Prostate gland (tissue), 2 donors: ENCODE measurements around the gene TRAPPC2. TPM values are rescaled to one million over a fixed set of nuclear protein-coding genes. Genes with fewer than 3 reads are reported as not detected.

ENCODE experiments used
- DNase-seq: peaks from one replicate; pipeline ENCODE4 v3.0.0-alpha.2; 2019; ENCODE audit warnings: low spot score
- H3K27ac ChIP-seq, 2 donors: fragments of 200-600 bp; sonication (generic); 2 replicates each; pipeline ENCODE4 v1.5.1; 2017 to 2019
- H3K27me3 ChIP-seq: fragments of 200-600 bp; sonication (generic); replicated peaks from 2 replicates; pipeline ENCODE4 v1.5.1; 2019; ENCODE audit not compliant: insufficient read depth
- H3K36me3 ChIP-seq, 2 donors: fragments of 200-600 bp; sonication (generic); 1 replicate in 1 of 2; 2 replicates in 1 of 2; pipeline versions ENCODE4 v1.5.1 to v1.8.1; 2017 to 2019
- H3K4me1 ChIP-seq: fragments of 200-600 bp; sonication (generic); replicated peaks from 2 replicates; pipeline ENCODE4 v1.5.1; 2019
- H3K4me3 ChIP-seq, 2 donors: fragments of 200-600 bp; sonication (generic); 2 replicates each; pipeline ENCODE4 v1.5.1; 2017 to 2019
- H3K9me3 ChIP-seq: fragments of 200-600 bp; sonication (generic); 2 replicates; pipeline ENCODE4 v1.5.1; 2017
- CTCF ChIP-seq, 4 experiments: fragments of 200-600 bp in 2 of 4; fragments of 450-650 bp in 2 of 4; sonication (generic) in 2 of 4; IDR thresholded peaks; 1 replicate in 3 of 4; 2 replicates in 1 of 4; pipeline ENCODE4 v1.5.1; 2016 to 2019; ENCODE audit warnings: antibody characterized with exemption in 4 of 4, mild to moderate bottlenecking in 2 of 4, moderate library complexity in 2 of 4
- POLR2A ChIP-seq: fragments of 450-650 bp; IDR thresholded peaks from one replicate; pipeline ENCODE4 v1.6.1; 2016; ENCODE audit warnings: antibody characterized with exemption, mild to moderate bottlenecking
- POLR2AphosphoS5 ChIP-seq: sonication (generic); formaldehyde crosslinking; IDR thresholded peaks from one replicate; pipeline ENCODE4 v1.6.1; 2017; ENCODE audit warnings: antibody characterized with exemption
- WGBS: methylation state at CpG from one replicate; pipeline ENCODE4 v1.1.5; 2018; 5-methylcytosine and 5-hydroxymethylcytosine counted together
- intact Hi-C: fragments of 100-400 bp; cut with DNase I; formaldehyde crosslinking; loops from one replicate; pipeline ENCODE4 v1.14.2; 2022
- total RNA-seq, 2 donors: library from RNA; depleted of rRNA; stranded (reverse); fragments of >200 nt; gene quantifications; one replicate each; pipeline ENCODE4 v1.1.0, GENCODE V29; 2016

Gene TRAPPC2
- total RNA-seq, 2 donors from 2014 or later = 15.6 to 20.2 TPM

GRCh38 chrX:13756381-13756780, 22.0 kb upstream of the TRAPPC2 start:
- Histone ChIP-seq H3K9me3 (no peaks in the 10 kb centered on the region), H3K36me3 (no peaks in the 10 kb centered on the region), H3K27me3 (no peaks in the 10 kb centered on the region), H3K27ac (peak overlapping the region; percentile 14 to 62), H3K4me3 (no peak overlapping the region), H3K4me1 (no peaks in the 10 kb centered on the region)
- TF ChIP-seq CTCF (IDR thresholded peaks at IDR 0.05) = no peak
- DNase-seq = no peak
- intact Hi-C loops = no loop called here
- WGBS = 85% methylated on average over 4 of the region's 4 CpGs

GRCh38 chrX:13755254-13755653, 20.8 kb upstream of the TRAPPC2 start:
- no peaks in the 10 kb centered on the region for H3K9me3 ChIP-seq
- H3K27me3 ChIP-seq = no peaks in the 10 kb centered on the region
- H3K4me1 ChIP-seq = no peaks in the 10 kb centered on the region
- 31% methylated on average over 1 of the region's 1 CpG for WGBS
- intact Hi-C loops = no loop called here
- TF ChIP-seq POLR2AphosphoS5 (no peak), CTCF (IDR thresholded peaks at IDR 0.05) (no peak)
- H3K4me3 ChIP-seq = no peak overlapping the region
- H3K27ac ChIP-seq = no peak overlapping the region
- H3K36me3 ChIP-seq = no peaks in the 10 kb centered on the region
- no peak for DNase-seq

GRCh38 chrX:13754765-13755164, 20.3 kb upstream of the TRAPPC2 start:
- no peak overlapping the region for H3K27ac ChIP-seq
- H3K9me3 ChIP-seq = no peaks in the 10 kb centered on the region
- intact Hi-C loops = loop anchor here (5.0 kb wide), 1 partner anchor 278 kb away; no protein-coding TSS in a partner anchor
- H3K27me3 ChIP-seq = no peaks in the 10 kb centered on the region
- H3K4me3 ChIP-seq = no peak overlapping the region
- DNase-seq = no peak
- WGBS = 89% methylated on average over 1 of the region's 1 CpG
- TF ChIP-seq POLR2AphosphoS5 (no peak), POLR2A (no peak), CTCF (IDR thresholded peaks at IDR 0.05) (no peak)
- no peaks in the 10 kb centered on the region for H3K36me3 ChIP-seq
- no peaks in the 10 kb centered on the region for H3K4me1 ChIP-seq

- Histone ChIP-seq H3K4me3 (no peak overlapping the region), H3K4me1 (no peaks in the 10 kb centered on the region), H3K27me3 (no peaks in the 10 kb centered on the region), H3K36me3 (no peaks in the 10 kb centered on the region), H3K9me3 (no peaks in the 10 kb centered on the region), H3K27ac (peak overlapping the region in 1 of 2 donors; percentile 31)
- TF ChIP-seq CTCF (IDR thresholded peaks at IDR 0.05) (no peak), POLR2AphosphoS5 (no peak), POLR2A (no peak)
- intact Hi-C loops = loop anchor here (5.0 kb wide), 1 partner anchor 280 kb away; no protein-coding TSS in a partner anchor
- WGBS = 66% methylated on average over 3 of the region's 3 CpGs
- DNase-seq = no peak
Measured at GRCh38 chrX:13752646-13753045, 18.2 kb upstream of the TRAPPC2 start.

- TF ChIP-seq CTCF (IDR thresholded peaks at IDR 0.05) (no peak), POLR2A (no peak), POLR2AphosphoS5 (no peak)
- 45% methylated on average over 3 of the region's 3 CpGs for WGBS
- no peak for DNase-seq
- Histone ChIP-seq H3K36me3 (no peaks in the 10 kb centered on the region), H3K9me3 (no peaks in the 10 kb centered on the region), H3K4me1 (no peaks in the 10 kb centered on the region), H3K4me3 (no peak overlapping the region), H3K27me3 (no peaks in the 10 kb centered on the region), H3K27ac (peak overlapping the region in 1 of 2 donors; percentile 48)
- intact Hi-C loops = loop anchor here (5.0 kb wide), 1 partner anchor 280 kb away; no protein-coding TSS in a partner anchor
Measured at GRCh38 chrX:13752141-13752540, 17.7 kb upstream of the TRAPPC2 start.
